OCI-LY1 (cell line): ENCODE data around the gene FIS1.

Experiments used
- H2AFZ ChIP-seq: fragments of 200-600 bp; sonication (generic), shearing (Covaris generic); 2 replicates; pipeline ENCODE4 v1.6.0; 2014; ENCODE audit warnings: antibody characterized with exemption, mild to moderate bottlenecking, low read length
- H3F3A ChIP-seq: fragments of 200-600 bp; sonication (generic), shearing (Covaris generic); 2 replicates; pipeline ENCODE4 v1.6.0; 2014; ENCODE audit warnings: mild to moderate bottlenecking, antibody characterized with exemption, low read length, moderate library complexity; ENCODE audit not compliant: insufficient read depth
- H3K27ac ChIP-seq: fragments of 200-600 bp; sonication (generic); 2 replicates; pipeline ENCODE4 v1.5.1; 2014; ENCODE audit warnings: low read length, mixed run types, mild to moderate bottlenecking, low read depth; ENCODE audit not compliant: poor library complexity, severe bottlenecking
- H3K27me3 ChIP-seq: fragments of 200-600 bp; sonication (generic); 2 replicates; pipeline ENCODE4 v1.6.0; 2014; ENCODE audit warnings: antibody characterized with exemption, mild to moderate bottlenecking, low read length, moderate library complexity; ENCODE audit not compliant: insufficient read depth
- H3K36me3 ChIP-seq: fragments of 200-600 bp; sonication (generic); 2 replicates; pipeline ENCODE4 v1.6.1; 2014; ENCODE audit warnings: mild to moderate bottlenecking, antibody characterized with exemption, low read length, moderate library complexity, mixed read lengths; ENCODE audit not compliant: insufficient read depth
- H3K4me1 ChIP-seq: fragments of 200-600 bp; sonication (generic); 2 replicates; pipeline ENCODE4 v1.5.1; 2014; ENCODE audit warnings: mild to moderate bottlenecking, low read length, moderate library complexity; ENCODE audit not compliant: insufficient read depth, severe bottlenecking
- H3K4me2 ChIP-seq: fragments of 200-600 bp; sonication (generic), shearing (Covaris generic); 2 replicates; pipeline ENCODE4 v1.6.1; 2014; ENCODE audit warnings: low read length
- H3K4me3 ChIP-seq: fragments of 200-600 bp; sonication (generic); 2 replicates; pipeline ENCODE4 v1.5.1; 2014; ENCODE audit warnings: low read length, low read depth, mild to moderate bottlenecking, mixed read lengths; ENCODE audit not compliant: poor library complexity, severe bottlenecking
- H3K79me2 ChIP-seq: fragments of 200-600 bp; shearing (Covaris generic); 2 replicates; pipeline ENCODE4 v1.6.1; 2016; ENCODE audit warnings: mixed run types, low read length, mixed read lengths; ENCODE audit not compliant: insufficient read depth
- H3K9ac ChIP-seq: fragments of 200-600 bp; sonication (generic), shearing (Covaris generic); 2 replicates; pipeline ENCODE4 v1.6.1; 2014; ENCODE audit warnings: mild to moderate bottlenecking, low read length, mixed read lengths
- H3K9me2 ChIP-seq: fragments of 200-600 bp; sonication (generic), shearing (Covaris generic); 2 replicates; pipeline ENCODE4 v1.6.1; 2014; ENCODE audit warnings: low read depth, mild to moderate bottlenecking, low read length, mixed read lengths
- H3K9me3 ChIP-seq: fragments of 200-600 bp; shearing (Covaris generic); 2 replicates; pipeline ENCODE4 v1.6.1; 2014; ENCODE audit warnings: low read length, mixed read lengths
- H4K20me1 ChIP-seq: fragments of 200-600 bp; sonication (generic), shearing (Covaris generic); 2 replicates; pipeline ENCODE4 v1.6.0; 2016; ENCODE audit warnings: mild to moderate bottlenecking, low read length; ENCODE audit not compliant: insufficient read depth
- CTCF ChIP-seq: fragments of 200-600 bp; sonication (generic), shearing (Covaris generic); IDR thresholded peaks from 2 replicates; pipeline ENCODE4 v1.5.1; 2017; ENCODE audit warnings: mild to moderate bottlenecking, antibody characterized with exemption, low read length, moderate library complexity, mixed read lengths
- EZH2 ChIP-seq: fragments of 200-600 bp; sonication (generic), shearing (Covaris generic); IDR thresholded peaks from 2 replicates; pipeline ENCODE4 v1.8.0; 2017; ENCODE audit warnings: borderline replicate concordance, mixed run types, mild to moderate bottlenecking, antibody characterized with exemption, low read length, moderate library complexity, mixed read lengths

FIS1 gene

DNA sequence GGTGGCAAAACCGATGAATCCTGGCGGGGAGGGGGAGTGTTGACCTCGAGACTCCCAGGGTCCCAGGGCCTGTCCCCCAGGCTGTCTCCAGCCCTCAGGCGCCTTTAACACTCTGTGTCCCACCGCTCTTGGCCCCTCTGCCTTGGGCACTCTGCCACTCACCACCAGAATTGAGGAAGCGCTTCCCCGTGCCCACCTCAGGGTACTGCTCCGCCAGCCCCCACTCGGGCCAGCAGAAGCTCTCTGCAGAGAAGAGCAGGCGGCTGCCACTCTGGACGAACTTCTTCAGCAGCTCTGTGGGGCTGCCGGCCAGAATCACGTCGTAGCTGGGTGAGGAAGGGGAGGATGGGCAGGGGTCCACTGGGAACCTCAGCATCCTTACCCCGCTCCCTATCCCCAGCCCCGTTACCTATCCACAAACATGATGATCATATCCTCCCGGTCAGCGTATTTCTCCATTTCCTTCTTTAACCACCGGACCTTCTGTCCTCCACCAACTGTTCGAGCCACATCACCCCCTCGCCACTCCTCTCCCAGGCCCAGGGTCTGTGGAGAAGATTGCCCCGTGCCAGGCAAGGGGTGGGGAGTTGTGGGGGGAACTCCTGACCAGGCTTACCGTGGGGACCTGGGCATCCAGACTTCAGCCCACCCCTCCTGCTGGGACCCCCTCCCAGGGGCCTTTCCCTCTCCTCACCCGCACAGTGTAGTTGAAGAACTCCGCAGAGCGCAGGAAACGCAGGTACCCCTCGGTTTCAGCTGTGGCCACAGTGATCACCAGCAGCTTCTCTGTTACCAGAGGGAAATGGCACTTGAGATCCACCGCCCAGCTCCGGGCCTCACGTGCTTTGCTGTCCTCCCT lies 28.7 kb downstream of the FIS1 start:
- no peak overlapping the region for H3K27ac ChIP-seq
- TF ChIP-seq CTCF (no peak), EZH2 (no peak)

GRCh38 chr7:101212014-101212413 lies 32.9 kb downstream of the FIS1 start:
- Histone ChIP-seq H3K9ac (no peak overlapping the region), H3K9me2 (no peaks in the 10 kb centered on the region), H3K27me3 (no peaks in the 10 kb centered on the region), H3K36me3 (no peaks in the 10 kb centered on the region), H3K79me2 (no peaks in the 10 kb centered on the region), H3K27ac (no peak overlapping the region), H2AFZ (no peak overlapping the region), H4K20me1 (no peaks in the 10 kb centered on the region), H3K4me1 (peaks cover 14% of the 10 kb centered on the region), H3F3A (no peaks in the 10 kb centered on the region), H3K4me3 (no peak overlapping the region), H3K4me2 (no peak overlapping the region), H3K9me3 (no peaks in the 10 kb centered on the region)
- TF ChIP-seq CTCF: peak; percentile 16; the same call in 1 of the 2 replicates
- no peak for TF ChIP-seq EZH2

More for the DNA sequence above, 28.7 kb downstream of the FIS1 start:
- H3K79me2 ChIP-seq: no peaks in the 10 kb centered on the region; the same call in 1 of the 2 replicates
- no peak overlapping the region for H2AFZ ChIP-seq
- H4K20me1 ChIP-seq: no peaks in the 10 kb centered on the region
- peaks cover 31% of the 10 kb centered on the region for H3K4me1 ChIP-seq
- no peaks in the 10 kb centered on the region for H3K9me2 ChIP-seq
- peak overlapping the region; percentile 82; the same call in 1 of the 2 replicates for H3K9ac ChIP-seq
- peak overlapping the region; percentile 85 for H3K4me3 ChIP-seq
- no peaks in the 10 kb centered on the region for H3F3A ChIP-seq
- H3K9me3 ChIP-seq: no peaks in the 10 kb centered on the region
- no peaks in the 10 kb centered on the region for H3K27me3 ChIP-seq
- H3K4me2 ChIP-seq: peak overlapping the region; percentile 97
- H3K36me3 ChIP-seq: no peaks in the 10 kb centered on the region

DNA sequence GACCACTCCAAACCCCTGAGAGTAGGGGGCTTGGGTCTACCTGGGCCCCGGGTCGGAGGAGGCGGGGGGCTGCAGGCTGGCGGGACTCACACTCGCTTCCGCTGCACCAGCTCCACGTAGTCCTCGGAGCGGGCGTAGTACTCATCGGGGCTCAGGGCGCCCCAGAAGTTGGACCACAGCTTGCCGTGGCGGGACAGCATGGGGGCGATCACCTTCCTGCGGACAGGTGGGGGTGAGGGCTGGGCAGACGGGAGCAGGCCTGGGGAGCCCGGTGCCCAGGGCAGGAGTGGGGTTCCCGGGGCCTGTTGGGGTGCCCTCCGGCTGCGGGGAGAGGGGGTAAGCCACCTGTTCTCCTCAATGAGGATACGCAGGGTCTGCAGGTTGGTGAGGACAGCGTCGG lies 33.4 kb downstream of the FIS1 start:
- no peak for TF ChIP-seq EZH2
- TF ChIP-seq CTCF: no peak

More for the DNA sequence above, 33.4 kb downstream of the FIS1 start:
- Histone ChIP-seq H3K4me1 (peaks cover 9% of the 10 kb centered on the region), H2AFZ (no peak overlapping the region), H4K20me1 (no peaks in the 10 kb centered on the region), H3K4me3 (no peak overlapping the region), H3K9ac (no peak overlapping the region), H3K27me3 (no peaks in the 10 kb centered on the region), H3K27ac (no peak overlapping the region), H3K9me2 (no peaks in the 10 kb centered on the region), H3K36me3 (no peaks in the 10 kb centered on the region), H3K79me2 (no peaks in the 10 kb centered on the region), H3K9me3 (no peaks in the 10 kb centered on the region), H3K4me2 (no peak overlapping the region), H3F3A (no peaks in the 10 kb centered on the region)
